Neutrophil (primary cell): ENCODE data around the gene ADGRG3.

Source experiments
- H3K27ac ChIP-seq: fragments of 200-600 bp; sonication (generic); 2 replicates; pipeline ENCODE4 v1.5.1; 2016; ENCODE audit warnings: mild to moderate bottlenecking, moderate library complexity
- H3K27me3 ChIP-seq: fragments of 200-600 bp; sonication (generic); 2 replicates; pipeline ENCODE4 v1.6.0; 2016; ENCODE audit warnings: mild to moderate bottlenecking
- H3K36me3 ChIP-seq: fragments of 200-600 bp; sonication (generic); 2 replicates; pipeline ENCODE4 v1.5.1; 2017
- H3K4me1 ChIP-seq, 2 experiments: fragments of 200-600 bp in 1 of 2; sonication (generic) in 1 of 2; 1 replicate in 1 of 2; 2 replicates in 1 of 2; pipeline versions ENCODE4 v1.5.1 to v1.6.1; 2013 to 2016; ENCODE audit warnings: low read depth in 1 of 2, low read length in 1 of 2, mild to moderate bottlenecking in 1 of 2, moderate library complexity in 1 of 2; ENCODE audit not compliant: control insufficient read depth in 1 of 2, insufficient read depth in 1 of 2
- H3K4me3 ChIP-seq, 2 experiments: fragments of 200-600 bp in 1 of 2; sonication (generic) in 1 of 2; 1 replicate in 1 of 2; 2 replicates in 1 of 2; pipeline ENCODE4 v1.5.1; 2013 to 2016; ENCODE audit warnings: low read depth in 1 of 2, low read length in 1 of 2, mild to moderate bottlenecking in 1 of 2, moderate library complexity in 1 of 2
- H3K9me3 ChIP-seq: fragments of 200-600 bp; sonication (generic); 2 replicates; pipeline ENCODE4 v1.5.1; 2016
- TF ChIP-seq, protein P1 (sequence below): fragments of 200-600 bp; sonication (generic); IDR thresholded peaks from 2 replicates; pipeline ENCODE4 v1.5.1; 2016; ENCODE audit warnings: antibody characterized with exemption

The ADGRG3 gene

GRCh38 chr16:57677622-57678369 is 9.7 kb downstream of the ADGRG3 start:
- peaks cover 78 to 83% of the 10 kb centered on the region in 2 experiments for H3K4me1 ChIP-seq
- no peaks in the 10 kb centered on the region for H3K27me3 ChIP-seq
- H3K4me3 ChIP-seq, result no peak overlapping the region
- H3K9me3 ChIP-seq, result no peaks in the 10 kb centered on the region
- TF ChIP-seq, protein P1, sequence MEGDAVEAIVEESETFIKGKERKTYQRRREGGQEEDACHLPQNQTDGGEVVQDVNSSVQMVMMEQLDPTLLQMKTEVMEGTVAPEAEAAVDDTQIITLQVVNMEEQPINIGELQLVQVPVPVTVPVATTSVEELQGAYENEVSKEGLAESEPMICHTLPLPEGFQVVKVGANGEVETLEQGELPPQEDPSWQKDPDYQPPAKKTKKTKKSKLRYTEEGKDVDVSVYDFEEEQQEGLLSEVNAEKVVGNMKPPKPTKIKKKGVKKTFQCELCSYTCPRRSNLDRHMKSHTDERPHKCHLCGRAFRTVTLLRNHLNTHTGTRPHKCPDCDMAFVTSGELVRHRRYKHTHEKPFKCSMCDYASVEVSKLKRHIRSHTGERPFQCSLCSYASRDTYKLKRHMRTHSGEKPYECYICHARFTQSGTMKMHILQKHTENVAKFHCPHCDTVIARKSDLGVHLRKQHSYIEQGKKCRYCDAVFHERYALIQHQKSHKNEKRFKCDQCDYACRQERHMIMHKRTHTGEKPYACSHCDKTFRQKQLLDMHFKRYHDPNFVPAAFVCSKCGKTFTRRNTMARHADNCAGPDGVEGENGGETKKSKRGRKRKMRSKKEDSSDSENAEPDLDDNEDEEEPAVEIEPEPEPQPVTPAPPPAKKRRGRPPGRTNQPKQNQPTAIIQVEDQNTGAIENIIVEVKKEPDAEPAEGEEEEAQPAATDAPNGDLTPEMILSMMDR, result no peak
- peaks cover 96% of the 10 kb centered on the region for H3K36me3 ChIP-seq
- H3K27ac ChIP-seq, result peak overlapping the region; percentile 85

- no peaks in the 10 kb centered on the region for H3K27me3 ChIP-seq
- peak overlapping the region; percentile 71 for H3K27ac ChIP-seq
- H3K4me3 ChIP-seq, result peak overlapping the region in 1 of 2 experiments; percentile 24
- TF ChIP-seq, protein P1, result no peak
- no peaks in the 10 kb centered on the region for H3K9me3 ChIP-seq
- peaks cover 96% of the 10 kb centered on the region for H3K36me3 ChIP-seq
- peaks cover 72 to 81% of the 10 kb centered on the region in 2 experiments for H3K4me1 ChIP-seq
Measured at GRCh38 chr16:57679016-57679415, 10.9 kb downstream of the ADGRG3 start.

GRCh38 chr16:57679767-57680482 is 11.8 kb downstream of the ADGRG3 start:
- TF ChIP-seq, protein P1, result no peak
- Histone ChIP-seq H3K9me3 (no peaks in the 10 kb centered on the region), H3K4me1 (peaks cover 69 to 75% of the 10 kb centered on the region in 2 experiments), H3K4me3 (peak overlapping the region in 1 of 2 experiments; percentile 24), H3K27me3 (no peaks in the 10 kb centered on the region), H3K27ac (peak overlapping the region; percentile 71), H3K36me3 (peaks cover 99% of the 10 kb centered on the region)

DNA sequence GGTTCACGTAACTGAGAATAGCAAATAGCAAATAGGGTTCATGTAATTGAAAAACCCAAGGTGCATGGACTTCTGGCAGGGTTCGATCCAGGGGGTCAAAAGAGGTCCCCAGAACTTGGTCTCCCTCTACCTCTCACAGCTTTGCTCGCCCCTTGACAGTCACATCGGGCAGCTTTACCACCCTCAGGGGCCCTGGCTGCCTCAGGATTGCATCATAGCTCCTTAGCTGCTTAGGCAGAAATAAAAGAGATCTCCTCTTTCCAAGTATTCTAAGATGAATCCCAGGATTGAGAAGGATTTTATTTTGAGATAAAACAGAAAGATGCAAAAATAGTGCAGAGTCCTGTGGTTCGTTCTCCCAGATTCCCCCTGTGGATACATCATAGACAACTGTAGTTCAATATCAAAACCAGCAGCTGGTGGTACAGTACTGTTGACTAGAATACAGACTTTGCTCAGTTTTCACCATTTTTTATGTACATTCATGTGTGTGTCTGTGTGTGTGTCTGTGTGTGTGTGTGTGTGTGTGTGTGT is 12.8 kb downstream of the ADGRG3 start:
- H3K9me3 ChIP-seq, result no peaks in the 10 kb centered on the region
- no peak overlapping the region for H3K4me3 ChIP-seq
- H3K27me3 ChIP-seq, result no peaks in the 10 kb centered on the region
- H3K4me1 ChIP-seq, result peaks cover 59 to 65% of the 10 kb centered on the region in 2 experiments
- peak overlapping the region; percentile 71 for H3K27ac ChIP-seq
- TF ChIP-seq, protein P1, result no peak
- peaks cover 99% of the 10 kb centered on the region for H3K36me3 ChIP-seq

- Histone ChIP-seq H3K9me3 (no peaks in the 10 kb centered on the region), H3K27me3 (no peaks in the 10 kb centered on the region), H3K36me3 (peaks cover 99% of the 10 kb centered on the region), H3K4me1 (peaks cover 57 to 64% of the 10 kb centered on the region in 2 experiments), H3K27ac (peak overlapping the region; percentile 96), H3K4me3 (no peak overlapping the region)
- TF ChIP-seq, protein P1, result no peak
Measured at GRCh38 chr16:57681950-57682728, 14.0 kb downstream of the ADGRG3 start.
